GM21825 (cell line): Measurements from ENCODE around the gene OR2A1.
"Not testable (repeated sequence)": the region's sequence is repeated elsewhere in the genome, so short reads cannot be mapped to it uniquely, and the experiment has no call there.

Source experiments
- ATAC-seq: cut with Tn5 transposase; IDR thresholded peaks from one replicate; pipeline ENCODE4 v1.9.1; 2021; ENCODE audit warnings: mild to moderate bottlenecking, moderate library complexity; ENCODE audit not compliant: unreplicated experiment

OR2A1 gene

GRCh38 chr7:144321677-144322206 lies 9.5 kb downstream of the OR2A1 start:
- ATAC-seq, result not testable (repeated sequence)

- not testable (repeated sequence) for ATAC-seq
Measured at GRCh38 chr7:144323359-144323758, 11.1 kb downstream of the OR2A1 start.

GRCh38 chr7:144325868-144326267 lies 13.6 kb downstream of the OR2A1 start:
- not testable (repeated sequence) for ATAC-seq

- not testable (repeated sequence) for ATAC-seq
Measured at GRCh38 chr7:144330044-144330443, 17.8 kb downstream of the OR2A1 start.

- peak; percentile 41 for ATAC-seq
Measured at GRCh38 chr7:144331221-144331995, 19.2 kb downstream of the OR2A1 start.

- not testable (repeated sequence) for ATAC-seq
Measured at GRCh38 chr7:144331996-144332288, 19.7 kb downstream of the OR2A1 start.

- ATAC-seq, result peak; percentile 33
Measured at GRCh38 chr7:144348625-144349024, 36.4 kb downstream of the OR2A1 start.

GRCh38 chr7:144351667-144352066 lies 39.4 kb downstream of the OR2A1 start:
- not testable (repeated sequence) for ATAC-seq

- peak; percentile 69 for ATAC-seq
Measured at GRCh38 chr7:144355176-144355822, 43.1 kb downstream of the OR2A1 start, which contains the start of gene ARHGEF5. Gene ARHGEF5, plus strand, starts transcription at chr7:144355402. Its CDS starts 7,268 bp downstream, at chr7:144362670.

- ATAC-seq, result not testable (repeated sequence)
Measured at GRCh38 chr7:144356185-144356584, 44.0 kb downstream of the OR2A1 start.

GRCh38 chr7:144356860-144357259 lies 44.6 kb downstream of the OR2A1 start:
- ATAC-seq, result not testable (repeated sequence)

GRCh38 chr7:144362061-144362460 lies 49.8 kb downstream of the OR2A1 start:
- not testable (repeated sequence) for ATAC-seq

GRCh38 chr7:144365523-144365922 lies 53.3 kb downstream of the OR2A1 start:
- not testable (repeated sequence) for ATAC-seq

GRCh38 chr7:144367250-144367649 lies 55.0 kb downstream of the OR2A1 start:
- ATAC-seq, result not testable (repeated sequence)

GRCh38 chr7:144369221-144369620 lies 57.0 kb downstream of the OR2A1 start:
- not testable (repeated sequence) for ATAC-seq
